NCI-H460 (cell line): ENCODE results near the gene SOX6. TPM values are rescaled to one million over a fixed set of nuclear protein-coding genes. Genes with fewer than 3 reads are reported as not detected.

Experiments
- DNase-seq: peaks from one replicate; pipeline ENCODE4 v3.0.0-alpha.2; 2016; ENCODE audit warnings: low read depth; ENCODE audit errors: extremely low read depth
- total RNA-seq: library from RNA; depleted of rRNA; stranded (reverse); fragments of >200 nt; shearing (Covaris generic); gene quantifications from 2 replicates; pipeline ENCODE4 v1.2.3, GENCODE V29; 2014

Gene SOX6
- total RNA-seq, 1 experiment from 2014 or later = 17.2 TPM

GRCh38 chr11:16365581-16366228 is 9.4 kb upstream of the SOX6 start:
- DNase-seq = no peak

DNA sequence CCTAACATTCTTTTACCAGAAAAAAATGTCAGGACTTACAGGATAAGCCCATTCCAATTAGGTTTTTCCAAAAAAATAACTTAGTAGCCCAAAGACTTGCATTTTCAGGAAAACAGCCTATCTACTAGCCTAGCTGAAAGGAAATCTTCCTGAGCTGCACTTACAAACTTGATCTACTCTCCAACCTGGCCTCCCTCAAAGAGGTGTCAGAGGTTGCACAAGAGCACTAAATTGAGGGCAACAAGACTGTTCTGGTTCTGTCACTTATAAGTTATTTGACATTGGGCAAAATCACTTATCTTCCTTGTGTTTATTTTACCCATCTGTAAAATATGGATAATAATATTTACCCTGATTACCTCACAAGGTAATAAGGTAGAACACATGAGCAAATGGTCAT is 7.9 kb upstream of the SOX6 start:
- DNase-seq = no peak

DNA sequence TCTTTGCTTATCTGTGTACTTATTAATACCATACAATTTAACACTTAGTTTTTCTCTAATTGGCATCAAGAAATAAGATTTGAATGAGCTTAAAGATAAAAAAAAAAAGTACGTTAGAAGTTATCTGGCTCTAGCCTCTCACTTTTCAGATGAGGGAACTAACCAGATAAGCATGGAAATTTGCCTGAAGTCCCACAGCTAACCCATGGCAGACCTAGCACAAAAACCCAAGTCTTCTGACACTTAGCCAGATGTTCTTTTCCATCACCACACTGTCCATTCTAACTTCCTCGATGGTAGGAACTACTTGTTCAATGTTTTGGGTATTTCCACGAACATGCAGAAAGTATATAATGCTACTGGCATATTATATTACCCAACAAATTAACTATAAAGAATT is 7.4 kb upstream of the SOX6 start:
- no peak for DNase-seq

DNA sequence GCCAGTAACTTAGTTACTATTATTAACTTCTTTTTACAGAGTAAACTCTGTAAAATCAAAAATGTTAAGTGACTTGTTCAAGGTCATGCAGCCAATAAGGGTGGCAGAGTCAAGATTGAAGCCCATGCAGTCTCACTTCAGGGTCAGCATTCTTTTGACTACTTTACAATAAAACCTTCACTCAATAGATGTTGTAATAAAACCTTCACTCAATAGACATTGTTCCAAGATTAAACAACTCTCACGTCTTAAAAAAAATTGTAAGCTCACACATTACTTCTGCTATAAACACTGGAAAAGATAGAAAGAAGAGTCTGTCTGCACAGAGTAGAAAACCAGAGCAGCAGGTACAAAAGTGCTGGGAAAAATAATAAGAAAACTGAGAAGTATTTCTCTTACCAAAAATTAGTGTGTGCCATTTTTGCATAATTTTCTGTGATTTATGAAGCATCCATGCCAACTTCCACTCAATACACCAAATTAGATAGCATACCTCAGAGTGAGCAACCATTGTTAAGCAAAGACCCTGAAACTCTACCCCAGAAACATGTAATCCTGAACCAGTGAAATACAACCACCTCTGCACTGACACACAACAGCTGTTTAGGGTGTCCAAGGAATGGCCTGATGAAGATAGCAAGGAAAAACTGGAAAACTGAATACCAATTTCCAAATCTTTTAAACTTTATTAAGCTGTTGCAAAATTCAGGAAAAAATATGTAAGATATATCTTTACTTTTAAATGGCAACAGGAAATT is 4.9 kb upstream of the SOX6 start:
- no peak for DNase-seq

DNA sequence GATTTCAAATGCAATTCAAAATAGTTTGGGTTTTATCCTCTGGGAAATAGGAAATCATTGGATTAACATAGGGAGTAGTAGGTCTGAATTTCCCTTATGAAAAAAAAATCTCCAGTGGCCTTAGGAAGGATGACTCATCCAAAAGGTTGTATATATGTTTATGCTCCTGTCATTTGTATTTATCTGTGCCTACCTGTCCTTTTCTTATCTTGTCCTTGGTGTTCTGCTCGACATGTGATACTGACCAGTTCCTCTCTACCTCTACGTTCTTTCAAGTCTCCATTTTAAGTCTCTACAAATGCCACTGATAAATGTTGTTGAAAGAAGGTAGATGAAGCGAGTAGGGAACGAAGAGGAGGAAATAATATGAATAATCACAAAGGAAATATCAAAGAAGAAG is 3.0 kb upstream of the SOX6 start:
- DNase-seq = no peak

DNA sequence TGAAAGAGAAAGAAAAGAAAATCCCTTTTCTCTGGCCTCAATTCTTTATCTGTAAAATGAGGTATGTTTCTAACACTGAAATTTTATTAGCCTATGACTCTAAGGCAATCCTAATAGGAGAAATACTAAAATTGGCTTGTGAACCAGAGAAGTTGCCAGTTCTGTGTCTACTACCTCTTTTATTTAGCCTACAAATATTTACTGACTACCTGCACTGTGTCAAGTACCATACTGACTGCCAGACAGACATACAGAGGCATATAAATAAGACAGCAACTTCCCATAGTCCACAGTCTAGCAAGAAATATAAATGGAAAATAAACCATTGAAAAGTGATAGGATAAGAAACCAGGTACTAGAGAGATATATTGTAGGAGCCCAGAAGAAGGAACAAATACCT is 2.4 kb upstream of the SOX6 start:
- DNase-seq = no peak

- no peak for DNase-seq
Observed at GRCh38 chr11:16357775-16358174, 1.4 kb upstream of the SOX6 start.

DNA sequence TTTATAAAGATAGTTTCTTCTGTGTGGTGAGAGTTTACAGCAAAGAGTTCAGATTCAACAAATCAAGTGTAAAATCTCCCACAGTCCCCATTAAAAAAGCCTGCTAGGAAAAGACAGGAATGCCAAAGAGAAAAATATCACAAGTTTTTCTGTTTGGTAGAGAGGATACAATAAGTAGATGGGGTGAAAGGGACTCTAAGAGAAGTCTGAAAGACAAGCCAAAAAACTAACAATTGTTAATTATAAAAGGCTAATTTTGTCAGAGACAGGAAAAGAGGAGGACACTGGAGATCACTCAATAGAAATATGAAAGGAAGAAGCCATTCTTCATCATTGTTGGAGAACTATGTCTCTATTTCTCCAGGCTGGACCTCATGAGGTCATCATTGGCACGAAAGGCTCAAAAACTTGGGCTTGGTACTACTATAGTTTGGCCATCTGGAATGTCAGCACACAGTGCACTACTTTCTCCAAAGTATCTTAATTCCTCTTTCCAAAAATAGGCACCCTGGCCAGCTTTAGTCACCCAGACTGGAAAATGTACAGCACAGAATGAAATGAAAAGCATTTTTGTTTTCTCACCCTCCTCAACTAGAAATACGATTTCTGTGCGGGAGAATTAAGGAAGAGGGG is 531 bp upstream of the SOX6 start:
- DNase-seq = no peak

DNA sequence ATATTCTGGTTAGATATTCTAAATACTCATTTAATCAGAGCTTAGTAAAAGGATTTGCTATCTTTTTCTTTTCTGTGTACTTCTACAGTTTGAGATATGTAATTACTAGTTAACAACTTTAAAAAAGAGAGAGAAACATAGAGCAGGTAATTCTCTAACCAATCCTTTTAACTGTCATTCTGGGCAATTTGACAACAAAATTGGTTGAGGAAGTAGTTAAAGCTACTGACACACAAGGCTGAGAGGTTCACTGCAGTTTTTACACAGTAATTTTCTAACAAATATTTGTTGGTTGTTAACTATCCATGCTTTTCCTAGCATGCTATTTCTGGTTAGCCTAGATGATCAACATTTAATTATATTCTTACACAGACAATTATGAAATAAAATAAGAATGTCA is 3.6 kb downstream of the SOX6 start:
- DNase-seq = no peak

GRCh38 chr11:16350125-16350524 is 6.2 kb downstream of the SOX6 start:
- DNase-seq = no peak

DNA sequence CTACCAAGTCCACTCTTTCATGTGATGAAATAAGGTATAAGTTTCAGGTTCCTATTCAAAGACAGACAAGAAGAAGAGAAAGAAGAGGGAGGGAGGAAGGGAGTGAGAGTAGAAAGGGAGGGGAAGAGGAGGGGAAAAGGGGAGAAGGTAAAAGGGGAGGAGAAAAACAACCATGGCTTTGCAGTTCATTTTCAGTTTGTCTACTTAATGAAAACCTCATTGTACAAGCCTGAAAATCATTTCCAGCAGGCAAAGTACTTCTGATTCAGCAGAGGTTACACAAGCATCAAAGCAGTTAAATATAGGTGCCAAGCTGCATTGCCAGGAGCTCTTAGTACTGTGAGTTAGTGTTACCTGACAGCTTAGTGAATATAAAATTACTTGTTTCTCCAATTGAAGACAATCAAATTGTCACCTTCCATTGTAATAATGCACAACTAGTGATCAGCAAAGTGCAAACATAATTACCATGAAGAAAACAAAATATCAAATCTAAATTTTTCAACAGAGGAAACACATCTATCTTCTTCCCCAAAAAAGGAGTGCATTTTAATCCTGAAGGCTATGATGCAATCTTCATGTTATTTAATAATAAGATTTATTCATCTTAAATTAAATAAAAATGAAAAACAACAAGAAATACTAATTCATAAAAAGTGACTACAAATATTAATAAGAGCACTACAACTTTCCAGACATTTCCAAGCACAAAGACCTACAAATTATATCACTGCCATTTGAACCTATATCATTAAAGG is 8.2 kb downstream of the SOX6 start:
- no peak for DNase-seq

DNA sequence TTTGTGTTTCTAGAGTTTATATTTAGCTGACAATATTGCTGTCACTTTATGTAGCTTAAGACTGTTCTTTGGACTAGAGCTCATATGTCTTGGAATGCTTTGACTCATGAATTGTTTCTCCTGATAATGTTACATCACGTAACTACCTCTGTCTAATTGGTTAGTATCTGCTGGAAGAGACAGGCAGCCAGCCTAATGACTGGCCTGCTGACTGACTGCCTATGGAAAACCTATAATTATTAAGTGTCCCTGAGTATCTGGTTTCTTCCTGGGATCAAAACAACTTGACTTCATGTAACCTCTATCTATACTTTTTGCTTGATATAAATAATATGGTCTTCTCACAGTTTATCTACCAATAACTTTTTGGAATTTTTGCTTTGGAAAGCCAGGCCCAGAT is 9.4 kb downstream of the SOX6 start:
- DNase-seq = no peak

DNA sequence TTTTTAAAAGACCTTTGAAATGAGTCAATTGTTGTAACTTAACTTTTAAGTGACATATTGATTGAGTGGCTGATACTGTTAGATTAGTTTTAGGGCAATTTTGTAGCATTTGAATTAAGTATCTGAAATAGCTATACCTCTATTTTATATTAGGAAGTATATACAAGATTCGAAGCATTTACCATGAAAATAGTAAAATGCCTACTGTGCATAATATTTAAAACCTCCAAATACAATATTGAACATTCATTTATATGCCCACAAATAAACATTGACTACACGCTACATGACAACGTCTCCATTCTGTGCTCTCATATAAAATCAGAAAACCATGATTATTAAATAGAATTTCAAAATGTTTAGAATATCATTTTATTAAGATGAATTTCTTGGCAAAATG is 14.5 kb downstream of the SOX6 start:
- no peak for DNase-seq

GRCh38 chr11:16338393-16338792 is 18.0 kb downstream of the SOX6 start:
- DNase-seq = no peak

DNA sequence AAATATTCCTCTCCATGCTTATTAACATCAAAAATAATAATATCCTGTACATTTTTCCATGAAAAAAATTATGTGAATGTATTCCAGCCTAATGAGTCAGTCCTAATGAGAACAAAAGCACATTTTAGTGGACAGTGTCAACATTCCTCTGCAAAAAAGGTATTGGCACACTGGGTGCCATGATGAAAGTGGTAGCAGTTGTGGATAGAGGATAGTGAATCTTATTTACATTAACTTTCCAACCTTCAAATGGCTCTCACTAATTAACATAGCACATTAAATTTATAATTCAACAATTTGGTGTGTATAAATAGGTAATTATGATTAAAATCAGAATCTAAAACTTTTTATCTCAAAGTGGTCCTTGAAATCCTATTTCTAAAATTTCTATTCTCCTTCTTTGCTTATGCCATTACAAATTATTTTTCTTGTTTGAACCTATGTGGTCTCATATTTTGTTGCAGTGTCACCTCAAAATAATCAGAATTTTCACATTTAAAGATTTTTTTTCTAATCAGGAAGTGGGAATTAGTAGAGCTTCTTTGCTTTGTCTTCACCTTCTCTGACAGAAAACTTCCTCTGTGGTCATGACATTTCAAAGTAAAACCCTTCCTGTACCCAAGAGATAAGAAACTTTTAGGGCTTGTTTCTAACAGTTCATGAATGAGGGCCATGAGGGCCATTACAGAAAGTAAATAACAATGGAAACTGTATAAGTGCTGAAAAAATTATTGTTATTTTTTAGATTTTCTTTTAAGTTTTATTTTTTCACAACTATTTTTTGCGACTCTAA is 18.7 kb downstream of the SOX6 start:
- DNase-seq = no peak

- no peak for DNase-seq
Observed at GRCh38 chr11:16336721-16337120, 19.6 kb downstream of the SOX6 start.

DNA sequence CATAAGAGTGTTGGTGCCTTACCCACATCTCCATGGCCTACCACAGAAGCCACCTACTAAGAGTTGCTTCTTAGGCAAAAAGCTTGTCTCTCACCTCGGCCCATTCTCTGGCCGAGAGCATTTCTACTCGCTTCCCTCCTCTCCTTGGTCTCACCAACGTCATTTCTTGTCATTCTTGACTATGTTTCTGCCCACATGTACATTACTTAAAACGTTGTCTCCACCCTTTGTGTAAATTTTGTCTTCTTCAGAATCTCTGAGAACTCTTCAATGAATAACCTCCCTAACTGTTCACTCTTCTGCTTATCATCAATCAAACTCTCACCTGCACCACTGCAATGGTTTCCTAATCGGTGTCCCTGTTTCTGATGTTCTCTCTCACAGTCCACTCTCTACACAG is 20.1 kb downstream of the SOX6 start:
- DNase-seq = no peak

DNA sequence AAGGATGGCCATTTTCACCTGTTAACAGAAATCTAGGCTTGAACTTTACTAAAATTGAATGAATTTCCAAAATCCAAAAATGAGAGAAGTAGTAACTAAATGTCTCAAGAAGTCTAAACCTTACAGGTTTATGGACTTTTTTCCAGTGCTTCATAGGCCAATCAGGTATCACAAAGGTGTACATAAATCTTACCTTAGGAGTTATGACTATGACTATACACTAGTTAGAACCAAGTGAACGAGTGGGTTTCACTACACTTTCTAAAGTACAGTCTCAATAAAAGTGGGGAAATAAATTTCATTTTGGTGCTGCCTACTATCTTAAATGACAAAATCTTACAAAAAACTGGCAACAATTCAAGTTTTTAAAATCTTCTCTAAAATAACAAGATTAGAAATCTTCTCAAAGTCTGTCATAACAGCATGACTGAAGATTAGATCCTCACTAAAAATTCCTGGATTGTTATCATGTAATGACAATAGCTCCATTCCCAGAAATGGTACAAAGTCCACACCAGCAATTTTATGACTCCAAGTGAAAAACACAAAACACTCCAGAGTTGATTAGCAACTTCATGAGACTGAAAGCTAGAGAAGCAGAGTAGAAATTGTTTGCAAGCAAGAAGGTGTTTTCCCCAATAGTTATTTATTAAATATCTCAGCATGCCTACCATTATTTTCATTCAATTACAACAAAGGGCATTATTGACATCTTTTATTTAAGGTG is 20.9 kb downstream of the SOX6 start:
- DNase-seq = no peak

DNA sequence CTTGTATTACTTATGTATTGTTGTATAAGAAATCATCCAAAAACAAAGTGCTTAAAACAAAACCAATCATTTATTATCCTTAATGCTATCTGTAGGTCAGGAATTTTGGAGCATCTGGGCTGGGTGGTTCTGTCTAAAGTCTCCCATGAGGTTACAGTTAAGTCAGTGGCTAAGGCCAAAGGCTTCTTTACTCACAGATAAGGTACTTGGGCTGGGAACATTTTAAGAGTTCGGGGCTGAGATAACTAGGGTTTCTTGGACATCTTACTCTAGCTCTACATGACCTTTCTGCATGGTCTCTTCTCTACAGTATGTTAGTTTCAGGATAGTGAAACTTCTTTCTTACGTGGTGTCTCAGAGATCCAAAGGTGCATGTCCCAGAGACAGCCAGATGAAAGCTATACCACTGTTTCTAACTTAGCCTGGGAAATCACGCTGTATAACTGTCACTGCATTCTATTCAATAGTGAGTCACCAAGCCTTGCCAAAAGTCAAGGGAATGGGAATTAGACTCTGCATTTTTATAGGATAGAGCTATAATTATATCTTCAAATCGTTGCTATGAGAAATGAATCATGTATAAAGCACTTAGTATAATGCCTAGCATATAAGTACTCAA is 29.6 kb downstream of the SOX6 start:
- no peak for DNase-seq
